ENCODE measurements around the gene C17orf50.
A peak's percentile ranks its signal among the peaks of the same experiment; 100 is the strongest.

C17orf50 gene

DNA sequence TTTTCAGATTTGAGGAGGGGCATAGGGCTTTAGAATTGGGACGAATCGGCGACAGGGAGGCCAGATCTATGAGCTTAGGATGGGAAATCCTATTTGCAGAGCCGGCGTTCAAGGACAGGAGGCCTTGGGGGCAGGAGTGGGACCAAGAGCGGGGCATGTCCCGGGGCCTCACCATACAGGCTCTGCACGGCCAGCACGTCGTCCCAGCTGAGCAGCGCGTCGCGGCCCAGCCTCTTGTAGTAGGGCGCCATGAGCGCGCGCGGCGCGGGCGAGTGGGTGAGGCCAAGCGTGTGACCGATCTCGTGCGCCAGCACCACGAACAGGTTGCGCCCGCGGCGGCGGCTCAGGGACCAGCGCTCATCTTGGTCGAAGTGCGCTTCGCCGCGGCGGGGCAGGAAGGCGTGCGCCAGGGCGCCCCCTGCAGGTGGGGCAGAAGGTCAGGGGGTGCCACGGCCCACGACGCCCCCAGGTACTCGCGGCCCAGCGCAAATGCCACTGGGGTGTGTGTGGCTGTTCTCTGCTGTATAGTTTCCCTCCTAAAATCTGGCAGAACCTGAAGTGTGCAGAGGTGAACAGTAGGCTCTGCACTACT lies 9.3 kb downstream of the C17orf50 start:
- H3K36me3 ChIP-seq (ENCODE audit: low read depth), result no peaks in the 10 kb centered on the region
- H3K4me3 ChIP-seq (ENCODE audit: severe bottlenecking), result no peak overlapping the region
- H3K27ac ChIP-seq (ENCODE audit: poor library complexity, severe bottlenecking), result no peak overlapping the region
- H3K27me3 ChIP-seq (ENCODE audit: insufficient read depth, poor library complexity, severe bottlenecking), result no peaks in the 10 kb centered on the region
- H3K4me1 ChIP-seq (ENCODE audit: insufficient read depth, poor library complexity, severe bottlenecking), result peaks cover 6% of the 10 kb centered on the region
- DNase-seq (ENCODE audit: low spot score) (no peak), ATAC-seq (ENCODE audit: low read depth) (no peak)
- H3K9me3 ChIP-seq (ENCODE audit: severe bottlenecking), result no peaks in the 10 kb centered on the region
- TF ChIP-seq, protein P1, sequence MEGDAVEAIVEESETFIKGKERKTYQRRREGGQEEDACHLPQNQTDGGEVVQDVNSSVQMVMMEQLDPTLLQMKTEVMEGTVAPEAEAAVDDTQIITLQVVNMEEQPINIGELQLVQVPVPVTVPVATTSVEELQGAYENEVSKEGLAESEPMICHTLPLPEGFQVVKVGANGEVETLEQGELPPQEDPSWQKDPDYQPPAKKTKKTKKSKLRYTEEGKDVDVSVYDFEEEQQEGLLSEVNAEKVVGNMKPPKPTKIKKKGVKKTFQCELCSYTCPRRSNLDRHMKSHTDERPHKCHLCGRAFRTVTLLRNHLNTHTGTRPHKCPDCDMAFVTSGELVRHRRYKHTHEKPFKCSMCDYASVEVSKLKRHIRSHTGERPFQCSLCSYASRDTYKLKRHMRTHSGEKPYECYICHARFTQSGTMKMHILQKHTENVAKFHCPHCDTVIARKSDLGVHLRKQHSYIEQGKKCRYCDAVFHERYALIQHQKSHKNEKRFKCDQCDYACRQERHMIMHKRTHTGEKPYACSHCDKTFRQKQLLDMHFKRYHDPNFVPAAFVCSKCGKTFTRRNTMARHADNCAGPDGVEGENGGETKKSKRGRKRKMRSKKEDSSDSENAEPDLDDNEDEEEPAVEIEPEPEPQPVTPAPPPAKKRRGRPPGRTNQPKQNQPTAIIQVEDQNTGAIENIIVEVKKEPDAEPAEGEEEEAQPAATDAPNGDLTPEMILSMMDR (IDR thresholded peaks at IDR 0.05; ENCODE audit: poor library complexity, severe bottlenecking), result peak; percentile 30

DNA sequence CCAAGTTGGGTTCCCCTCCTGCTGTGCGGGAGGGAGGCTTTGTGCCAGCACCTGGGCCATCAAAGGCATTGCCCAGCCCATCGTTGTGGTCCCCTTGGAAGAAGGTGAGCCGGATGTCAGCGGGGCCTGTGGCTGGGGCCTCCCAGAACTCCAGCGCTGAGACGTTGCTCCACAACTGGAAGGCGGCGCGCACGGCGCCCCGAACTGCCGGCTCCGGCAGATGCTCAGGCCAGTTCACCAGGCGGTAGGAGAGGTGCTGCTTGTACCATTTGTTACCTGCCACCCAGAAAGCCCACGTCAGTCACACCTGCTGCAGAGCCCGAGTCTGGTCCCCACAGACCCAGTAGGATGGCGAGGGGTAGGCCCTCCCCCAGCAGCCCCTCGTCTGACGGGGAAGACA lies 12.4 kb downstream of the C17orf50 start:
- H3K27me3 ChIP-seq (ENCODE audit: insufficient read depth, poor library complexity, severe bottlenecking), result no peaks in the 10 kb centered on the region
- H3K27ac ChIP-seq (ENCODE audit: poor library complexity, severe bottlenecking), result no peak overlapping the region
- peaks cover 16% of the 10 kb centered on the region for H3K4me1 ChIP-seq (ENCODE audit: insufficient read depth, poor library complexity, severe bottlenecking)
- ATAC-seq (ENCODE audit: low read depth) (no peak), DNase-seq (ENCODE audit: low spot score) (no peak)
- no peak overlapping the region for H3K4me3 ChIP-seq (ENCODE audit: severe bottlenecking)
- H3K36me3 ChIP-seq (ENCODE audit: low read depth), result peaks cover 15% of the 10 kb centered on the region
- TF ChIP-seq, protein P1 (IDR thresholded peaks at IDR 0.05; ENCODE audit: poor library complexity, severe bottlenecking), result no peak
- no peaks in the 10 kb centered on the region for H3K9me3 ChIP-seq (ENCODE audit: severe bottlenecking)

DNA sequence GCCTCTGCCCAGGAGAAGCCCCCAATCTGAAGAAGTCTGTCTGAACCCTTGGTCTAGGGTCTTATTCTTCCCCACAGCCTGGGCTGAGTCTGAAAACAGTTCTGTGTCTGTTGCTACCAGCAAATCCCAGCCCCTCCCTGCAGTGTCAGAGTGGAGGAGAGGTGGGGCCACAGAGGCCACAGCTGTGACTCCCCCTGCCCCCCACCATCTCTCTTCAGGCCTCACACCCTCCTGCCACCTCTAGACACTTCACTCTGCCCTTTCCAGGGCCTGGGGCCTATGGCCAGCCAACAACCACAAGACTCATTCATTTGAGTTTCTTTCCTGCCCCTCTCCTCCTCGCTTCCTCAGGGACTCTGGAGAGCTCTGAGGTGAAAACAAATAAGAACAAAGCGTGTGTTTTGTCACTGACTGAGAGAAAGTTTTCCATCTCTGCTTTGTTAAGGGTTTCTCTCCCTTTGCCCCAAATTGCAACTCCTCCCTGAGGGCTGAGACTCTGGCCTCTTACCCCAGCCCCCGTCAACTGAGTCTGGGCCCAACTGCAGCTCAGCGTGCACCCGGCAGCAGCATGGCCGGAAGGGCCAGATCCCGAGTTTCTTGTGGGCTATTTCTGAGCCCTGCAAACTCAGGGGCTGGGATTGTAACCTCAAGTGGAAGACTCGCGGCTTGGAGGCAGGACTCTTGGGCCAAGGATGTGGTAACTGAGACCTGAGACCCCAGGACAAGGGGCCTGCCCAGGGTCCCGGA lies 13.2 kb downstream of the C17orf50 start:
- peaks cover 15% of the 10 kb centered on the region for H3K36me3 ChIP-seq (ENCODE audit: low read depth)
- ATAC-seq (ENCODE audit: low read depth) (no peak), DNase-seq (ENCODE audit: low spot score) (no peak)
- peaks cover 22% of the 10 kb centered on the region for H3K4me1 ChIP-seq (ENCODE audit: insufficient read depth, poor library complexity, severe bottlenecking)
- TF ChIP-seq, protein P1 (IDR thresholded peaks at IDR 0.05; ENCODE audit: poor library complexity, severe bottlenecking), result no peak
- H3K27ac ChIP-seq (ENCODE audit: poor library complexity, severe bottlenecking), result no peak overlapping the region
- H3K9me3 ChIP-seq (ENCODE audit: severe bottlenecking), result no peaks in the 10 kb centered on the region
- H3K27me3 ChIP-seq (ENCODE audit: insufficient read depth, poor library complexity, severe bottlenecking), result no peaks in the 10 kb centered on the region
- no peak overlapping the region for H3K4me3 ChIP-seq (ENCODE audit: severe bottlenecking)

DNA sequence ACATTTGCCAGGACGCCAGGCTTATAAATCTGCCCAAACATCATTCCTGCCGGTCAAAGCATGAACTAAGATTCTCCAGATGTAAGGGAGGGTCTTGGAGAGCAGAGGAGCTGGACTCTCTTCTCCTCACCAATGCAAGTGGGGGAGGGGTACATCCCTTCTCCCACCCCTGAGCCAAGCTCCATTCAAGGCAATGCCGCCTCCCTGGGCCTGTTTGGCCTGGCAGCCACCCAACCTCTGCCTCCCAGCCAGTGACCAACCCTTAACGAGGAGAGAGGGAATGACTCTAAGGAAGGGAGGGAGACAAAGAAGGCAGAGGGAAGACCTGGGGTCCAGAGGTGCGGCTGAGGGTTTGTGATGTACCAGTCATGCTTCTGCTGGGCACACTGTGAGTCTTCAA lies 13.8 kb downstream of the C17orf50 start:
- Histone ChIP-seq H3K4me1 (ENCODE audit: insufficient read depth, poor library complexity, severe bottlenecking) (peaks cover 28% of the 10 kb centered on the region), H3K27me3 (ENCODE audit: insufficient read depth, poor library complexity, severe bottlenecking) (no peaks in the 10 kb centered on the region), H3K36me3 (ENCODE audit: low read depth) (peaks cover 15% of the 10 kb centered on the region), H3K9me3 (ENCODE audit: severe bottlenecking) (no peaks in the 10 kb centered on the region), H3K4me3 (ENCODE audit: severe bottlenecking) (no peak overlapping the region), H3K27ac (ENCODE audit: poor library complexity, severe bottlenecking) (no peak overlapping the region)
- ATAC-seq (ENCODE audit: low read depth), result peak; percentile 24; the same call in 1 of the 3 replicates
- TF ChIP-seq, protein P1 (IDR thresholded peaks at IDR 0.05; ENCODE audit: poor library complexity, severe bottlenecking), result no peak
- DNase-seq (ENCODE audit: low spot score), result no peak

DNA sequence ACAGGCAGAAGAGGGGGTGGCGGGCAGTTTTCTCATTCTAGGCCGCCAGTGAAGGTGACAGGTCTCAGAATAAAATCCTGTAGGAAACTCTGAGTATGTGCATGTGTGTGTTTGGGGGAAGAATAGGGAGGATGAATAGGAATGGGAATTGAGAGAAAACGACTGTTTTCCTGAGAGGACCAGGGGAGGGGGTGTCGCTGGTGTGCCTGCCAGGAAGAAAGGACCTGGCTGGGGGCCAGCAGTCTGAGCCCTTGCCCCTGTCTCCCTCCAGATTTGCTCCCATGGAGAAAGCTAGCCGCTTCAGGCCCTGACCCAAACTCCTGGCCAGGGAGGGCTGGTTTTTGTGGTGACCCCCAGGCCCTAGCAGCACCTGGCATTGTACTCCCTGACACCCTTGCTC lies 14.4 kb downstream of the C17orf50 start:
- ATAC-seq (ENCODE audit: low read depth) (no peak), DNase-seq (ENCODE audit: low spot score) (no peak)
- TF ChIP-seq, protein P1 (IDR thresholded peaks at IDR 0.05; ENCODE audit: poor library complexity, severe bottlenecking), result no peak
- H3K4me1 ChIP-seq (ENCODE audit: insufficient read depth, poor library complexity, severe bottlenecking), result peaks cover 28% of the 10 kb centered on the region
- H3K27ac ChIP-seq (ENCODE audit: poor library complexity, severe bottlenecking), result no peak overlapping the region
- no peak overlapping the region for H3K4me3 ChIP-seq (ENCODE audit: severe bottlenecking)
- no peaks in the 10 kb centered on the region for H3K27me3 ChIP-seq (ENCODE audit: insufficient read depth, poor library complexity, severe bottlenecking)
- no peaks in the 10 kb centered on the region for H3K9me3 ChIP-seq (ENCODE audit: severe bottlenecking)
- peaks cover 15% of the 10 kb centered on the region for H3K36me3 ChIP-seq (ENCODE audit: low read depth)
